NCI-H510A (cell line): ENCODE measurements around the gene DHRS1.
"Not testable (repeated sequence)": the region's sequence is repeated elsewhere in the genome, so short reads cannot be mapped to it uniquely, and the experiment has no call there.

ENCODE experiments used
- DNase-seq: peaks from one replicate; lab custom pipeline; 2025; lab: John Stamatoyannopoulos, UW

DHRS1 gene

DNA sequence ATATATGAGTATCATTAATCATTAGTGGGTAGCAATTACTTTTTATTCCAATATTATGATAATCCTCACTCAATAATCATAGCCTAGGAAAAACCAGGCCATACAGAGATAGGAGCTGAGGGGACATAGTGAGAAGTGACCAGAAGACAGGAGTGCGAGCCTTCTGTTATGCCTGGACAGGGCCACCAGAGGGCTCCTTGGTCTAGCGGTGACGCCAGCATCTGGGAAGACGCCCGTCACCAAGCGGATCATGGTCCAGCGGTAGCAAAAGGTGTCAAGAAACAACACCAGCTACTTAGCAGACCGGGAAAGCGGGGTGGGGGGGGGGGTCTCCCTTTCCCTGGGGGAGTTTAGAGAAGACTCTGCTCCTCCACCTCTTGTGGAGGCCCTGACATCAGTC lies 28.3 kb upstream of the DHRS1 start:
- not testable (repeated sequence) for DNase-seq

DNA sequence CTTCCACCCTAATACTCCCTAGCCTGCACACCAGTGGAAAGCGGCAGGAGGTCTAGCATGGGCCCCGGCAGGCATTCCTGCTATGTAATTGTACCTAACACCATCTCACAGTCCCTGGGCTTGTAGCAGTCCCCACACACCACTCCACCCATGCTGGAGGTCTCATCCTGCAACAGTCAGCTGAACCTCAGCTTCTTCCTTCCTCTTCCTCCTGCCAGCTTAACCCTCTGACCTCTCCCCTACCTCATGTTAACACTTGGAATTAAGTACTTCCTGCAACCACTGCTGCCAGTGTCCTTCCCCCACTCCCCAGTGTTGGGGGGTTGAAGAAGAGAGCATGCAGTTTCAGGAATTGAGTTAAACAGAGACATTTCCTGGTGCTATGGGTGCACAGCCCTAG lies 27.7 kb upstream of the DHRS1 start:
- DNase-seq = no peak

DNA sequence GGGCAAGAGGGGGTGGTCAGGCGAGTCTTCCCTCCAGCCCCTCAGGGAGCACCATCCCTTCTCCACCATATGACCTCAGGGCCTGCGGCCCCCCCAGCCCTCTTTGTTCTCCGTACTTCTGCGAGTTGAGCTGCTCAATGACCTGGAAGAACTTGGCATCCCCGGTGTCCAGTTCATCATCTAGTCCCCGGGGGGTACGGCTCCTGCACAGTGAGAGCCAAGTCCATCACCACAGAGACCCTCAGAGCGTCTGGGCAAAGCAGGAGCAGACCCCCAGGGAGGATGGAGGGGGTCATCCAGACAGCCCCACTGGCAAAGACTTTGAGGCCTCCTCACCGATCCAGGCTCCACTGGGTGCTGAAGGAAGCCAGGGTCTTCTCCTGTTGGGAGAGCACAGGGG lies 26.4 kb upstream of the DHRS1 start:
- no peak for DNase-seq

DNA sequence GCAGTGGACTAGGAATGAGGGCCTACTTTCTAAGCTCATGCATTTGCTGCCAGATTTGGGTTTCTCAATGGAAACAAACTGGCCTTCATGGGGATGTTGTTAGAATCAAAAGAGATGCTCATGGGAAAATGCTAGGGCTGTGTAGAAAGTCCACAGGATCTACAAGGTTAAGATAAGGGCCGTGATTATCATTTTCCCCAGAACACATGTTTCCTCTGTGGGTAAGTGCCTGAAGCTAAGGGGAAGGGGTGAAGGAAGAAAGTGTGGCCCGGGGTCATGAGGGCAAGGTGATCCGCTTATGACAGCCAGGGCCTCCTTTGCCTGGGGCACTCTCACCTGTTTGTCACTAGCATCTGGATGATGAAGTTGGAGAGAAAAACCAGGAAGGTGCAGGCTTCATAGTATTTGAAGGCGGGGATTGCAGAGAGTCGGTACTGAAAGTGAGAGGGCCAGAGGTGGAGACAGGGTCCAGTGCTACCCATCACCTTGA lies 25.5 kb upstream of the DHRS1 start:
- DNase-seq = no peak

DNA sequence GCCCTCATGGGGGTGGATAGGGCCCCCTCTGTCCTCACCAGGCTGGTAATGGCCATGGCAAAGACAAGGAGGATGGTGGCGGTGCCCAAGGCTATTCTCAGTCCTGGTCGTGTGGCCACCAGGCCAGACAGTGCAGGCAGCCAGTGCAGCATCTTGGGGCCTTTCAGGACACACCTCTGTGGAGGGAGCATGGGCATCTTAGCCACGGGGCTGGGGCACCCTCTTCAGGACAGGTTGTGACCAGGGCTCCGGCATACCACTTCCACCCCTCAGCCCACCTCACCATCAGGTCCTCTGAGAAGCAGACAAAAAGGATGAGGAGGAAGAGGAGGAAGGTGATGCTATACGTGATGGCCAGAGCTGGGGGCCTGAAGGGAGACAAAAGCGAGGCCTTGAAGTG lies 24.4 kb upstream of the DHRS1 start:
- DNase-seq = no peak

DNA sequence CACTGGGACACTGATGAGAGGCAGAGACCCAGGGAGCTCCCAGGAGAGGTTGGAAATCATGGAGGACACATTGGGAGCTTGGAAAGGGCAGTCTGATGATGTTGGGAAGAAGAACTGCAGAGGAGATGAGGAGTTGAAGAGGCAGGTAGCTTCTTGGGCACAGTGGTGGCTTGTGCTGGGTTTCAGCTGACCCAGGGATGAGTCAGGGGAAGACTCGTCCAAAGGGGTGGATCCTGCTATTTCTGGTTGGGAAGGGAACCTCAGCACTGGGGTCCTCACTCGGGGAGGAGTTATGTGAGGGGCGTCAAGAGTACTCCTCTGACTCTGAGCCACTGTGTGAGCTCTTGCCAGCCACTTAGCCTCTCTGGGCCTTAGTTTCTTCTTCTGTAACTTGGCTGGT lies 23.8 kb upstream of the DHRS1 start:
- no peak for DNase-seq

DNA sequence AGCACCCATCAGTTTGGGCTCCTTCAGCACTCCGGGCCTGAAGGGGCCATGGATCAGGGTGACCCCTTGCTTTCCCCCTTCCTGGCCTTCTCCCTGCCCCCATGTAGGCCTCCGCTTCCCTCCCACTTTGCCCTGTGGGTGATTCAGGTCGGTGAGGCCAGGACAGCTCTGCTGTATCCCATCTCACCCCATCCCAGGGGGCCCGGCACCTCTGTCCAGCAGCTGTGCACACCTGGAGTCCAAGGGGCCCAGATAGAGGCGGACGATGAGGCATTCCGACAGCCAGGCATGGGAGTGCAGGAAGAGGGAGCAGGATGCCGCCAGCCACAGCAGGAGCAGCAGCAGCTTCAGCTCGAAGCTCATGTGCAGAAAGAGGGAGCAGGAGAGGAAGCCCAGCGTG lies 23.1 kb upstream of the DHRS1 start:
- DNase-seq = no peak

DNA sequence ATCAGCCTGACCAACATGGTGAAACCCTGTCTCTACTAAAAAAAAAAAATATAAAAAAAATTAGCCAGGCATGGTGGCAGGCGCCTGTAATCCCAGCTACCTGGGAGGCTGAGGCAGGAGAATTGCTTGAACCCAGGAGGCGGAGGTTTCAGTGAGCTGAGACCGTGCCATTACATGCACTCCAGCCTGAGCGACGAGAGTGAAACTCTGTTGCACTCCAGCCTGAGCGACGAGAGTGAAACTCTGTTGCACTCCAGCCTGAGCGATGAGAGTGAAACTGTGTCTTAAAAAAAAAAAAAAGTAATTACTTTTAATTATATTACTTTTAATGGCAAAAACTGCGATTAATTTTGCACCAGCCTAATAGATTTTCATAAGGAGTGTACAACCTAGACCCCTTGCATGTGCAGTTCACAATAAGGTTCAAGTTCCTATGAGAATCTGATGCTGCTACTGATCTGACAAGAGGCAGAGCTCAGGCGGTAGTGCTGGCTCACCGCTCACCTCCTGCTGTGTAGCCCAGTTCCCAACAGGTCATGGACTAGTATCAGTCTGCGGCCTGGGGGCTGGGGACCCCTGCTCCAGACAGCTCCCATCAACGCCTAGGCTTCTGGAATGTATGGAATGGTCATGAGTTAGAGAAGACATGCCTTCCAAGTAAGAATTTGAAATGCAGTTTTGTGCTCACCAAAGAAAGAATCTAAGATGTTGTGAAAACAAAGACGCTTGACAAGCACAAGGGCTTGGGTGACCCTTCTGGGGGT lies 21.8 kb upstream of the DHRS1 start:
- DNase-seq = no peak

DNA sequence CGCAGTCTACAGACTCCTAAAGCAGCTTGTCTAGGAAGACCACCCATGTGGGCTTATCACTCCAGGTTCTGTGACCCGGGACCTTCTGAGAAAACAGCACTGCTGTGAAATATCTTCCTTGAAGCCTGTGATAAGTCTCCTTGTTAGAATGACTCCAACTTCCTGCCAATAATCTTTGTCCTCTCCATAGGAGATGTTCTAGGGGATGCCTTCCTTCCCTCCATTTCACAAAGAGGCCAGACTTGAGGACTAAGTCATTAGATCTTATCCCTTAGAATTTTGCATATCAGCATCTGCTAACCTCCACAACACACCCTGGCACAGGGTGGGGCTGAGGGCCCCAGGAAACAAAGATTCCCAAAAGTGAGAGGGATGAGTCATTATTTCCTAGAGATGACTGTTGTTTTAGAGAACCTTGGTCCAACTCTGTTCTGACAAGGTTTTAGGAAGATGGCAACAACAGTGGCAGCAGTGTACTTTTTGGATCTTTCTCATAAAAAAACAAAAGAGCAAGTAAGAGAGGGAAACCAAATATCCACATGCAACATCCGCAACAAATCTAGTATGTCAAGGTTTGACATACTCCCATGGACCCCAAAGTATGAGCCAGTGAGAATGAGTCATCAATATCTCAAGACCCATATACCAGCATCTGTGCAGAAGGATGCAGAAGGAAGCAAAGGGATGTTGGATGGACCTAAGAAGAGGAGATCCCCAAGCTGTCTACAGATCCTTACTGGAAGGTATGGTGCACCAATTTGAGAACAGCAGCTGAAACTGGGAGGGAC lies 17.8 kb upstream of the DHRS1 start:
- no peak for DNase-seq

DNA sequence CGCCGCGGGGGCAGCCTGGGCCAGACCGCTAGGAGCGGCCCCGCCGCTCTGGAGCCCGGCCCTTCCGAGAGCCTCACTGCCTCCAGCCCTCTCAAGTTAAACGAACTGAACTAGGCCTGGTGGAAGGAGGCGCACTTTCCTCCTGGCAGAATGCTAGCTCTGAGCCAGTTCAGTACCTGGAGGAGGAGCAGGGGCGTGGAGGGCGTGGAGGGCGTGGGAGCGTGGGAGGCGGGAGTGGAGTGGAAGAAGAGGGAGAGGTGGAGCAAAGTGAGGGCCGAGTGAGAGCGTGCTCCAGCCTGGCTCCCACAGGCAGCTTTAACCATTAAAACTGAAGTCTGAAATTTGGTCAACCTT lies 17.0 kb upstream of the DHRS1 start:
- DNase-seq = no peak

DNA sequence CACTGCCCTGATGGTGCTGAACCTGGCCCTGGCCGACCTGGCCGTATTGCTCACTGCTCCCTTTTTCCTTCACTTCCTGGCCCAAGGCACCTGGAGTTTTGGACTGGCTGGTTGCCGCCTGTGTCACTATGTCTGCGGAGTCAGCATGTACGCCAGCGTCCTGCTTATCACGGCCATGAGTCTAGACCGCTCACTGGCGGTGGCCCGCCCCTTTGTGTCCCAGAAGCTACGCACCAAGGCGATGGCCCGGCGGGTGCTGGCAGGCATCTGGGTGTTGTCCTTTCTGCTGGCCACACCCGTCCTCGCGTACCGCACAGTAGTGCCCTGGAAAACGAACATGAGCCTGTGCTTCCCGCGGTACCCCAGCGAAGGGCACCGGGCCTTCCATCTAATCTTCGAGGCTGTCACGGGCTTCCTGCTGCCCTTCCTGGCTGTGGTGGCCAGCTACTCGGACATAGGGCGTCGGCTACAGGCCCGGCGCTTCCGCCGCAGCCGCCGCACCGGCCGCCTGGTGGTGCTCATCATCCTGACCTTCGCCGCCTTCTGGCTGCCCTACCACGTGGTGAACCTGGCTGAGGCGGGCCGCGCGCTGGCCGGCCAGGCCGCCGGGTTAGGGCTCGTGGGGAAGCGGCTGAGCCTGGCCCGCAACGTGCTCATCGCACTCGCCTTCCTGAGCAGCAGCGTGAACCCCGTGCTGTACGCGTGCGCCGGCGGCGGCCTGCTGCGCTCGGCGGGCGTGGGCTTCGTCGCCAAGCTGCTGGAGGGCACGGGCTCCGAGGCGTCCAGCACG lies 16.4 kb upstream of the DHRS1 start:
- no peak for DNase-seq

DNA sequence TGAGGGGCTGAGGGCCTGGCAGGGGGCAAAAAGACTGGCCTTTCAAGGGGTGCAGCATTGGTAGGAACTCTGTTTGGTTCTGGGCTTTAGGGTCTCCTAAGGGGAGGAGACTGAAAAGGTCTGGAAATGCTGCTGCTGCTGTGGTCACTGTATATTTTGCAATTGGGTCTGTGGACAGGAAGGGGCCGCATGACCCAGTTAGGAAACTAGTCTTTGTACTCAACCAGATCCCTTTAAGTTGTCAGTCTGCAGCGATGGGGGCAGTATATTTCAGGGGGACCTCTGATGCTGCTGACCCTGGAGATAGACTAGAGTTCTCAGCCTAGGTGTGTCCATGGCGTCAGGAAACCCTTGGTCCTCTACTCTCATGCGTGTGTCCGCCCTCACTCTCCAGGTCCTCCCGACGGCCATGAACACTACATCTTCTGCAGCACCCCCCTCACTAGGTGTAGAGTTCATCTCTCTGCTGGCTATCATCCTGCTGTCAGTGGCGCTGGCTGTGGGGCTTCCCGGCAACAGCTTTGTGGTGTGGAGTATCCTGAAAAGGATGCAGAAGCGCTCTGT lies 15.7 kb upstream of the DHRS1 start:
- no peak for DNase-seq

DNA sequence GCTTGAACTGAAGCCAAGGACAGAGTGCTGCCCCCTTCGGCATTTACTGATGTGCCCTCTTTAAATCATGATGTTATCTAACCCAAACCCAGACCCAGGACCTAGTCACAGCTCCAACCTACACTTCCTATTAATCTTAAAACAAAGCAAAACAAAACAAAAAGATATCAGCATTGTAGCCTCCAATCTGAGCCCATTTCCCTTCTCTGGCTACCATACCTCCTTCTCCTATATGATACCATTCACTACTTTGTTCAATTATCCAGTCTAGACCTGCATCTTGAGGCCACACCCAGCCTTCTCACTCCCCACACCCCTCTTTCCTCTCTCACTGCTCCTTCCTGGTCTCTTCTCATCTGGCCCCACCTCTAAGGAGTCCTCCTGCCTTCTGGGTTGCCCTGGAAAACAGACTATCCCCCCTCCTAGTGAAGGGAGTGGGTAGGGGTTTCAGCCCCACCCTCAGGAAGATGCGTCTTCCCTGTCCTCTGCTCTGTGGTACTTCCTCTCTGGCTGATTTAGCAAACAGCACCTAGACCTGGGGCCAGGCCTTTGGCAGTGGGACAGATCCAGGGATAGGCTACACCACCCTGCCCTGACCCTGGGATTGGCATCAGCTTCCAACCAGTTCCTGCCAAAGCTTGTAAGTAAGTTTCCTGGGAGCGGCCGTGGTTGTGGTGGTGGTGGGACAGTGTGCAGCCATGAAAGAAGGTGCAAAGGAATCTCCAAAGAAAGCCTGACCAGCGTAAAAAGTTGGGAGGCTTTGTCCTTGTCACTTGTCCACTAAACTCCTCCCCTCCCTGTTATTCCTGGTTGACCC lies 15.0 kb upstream of the DHRS1 start:
- DNase-seq = no peak

DNA sequence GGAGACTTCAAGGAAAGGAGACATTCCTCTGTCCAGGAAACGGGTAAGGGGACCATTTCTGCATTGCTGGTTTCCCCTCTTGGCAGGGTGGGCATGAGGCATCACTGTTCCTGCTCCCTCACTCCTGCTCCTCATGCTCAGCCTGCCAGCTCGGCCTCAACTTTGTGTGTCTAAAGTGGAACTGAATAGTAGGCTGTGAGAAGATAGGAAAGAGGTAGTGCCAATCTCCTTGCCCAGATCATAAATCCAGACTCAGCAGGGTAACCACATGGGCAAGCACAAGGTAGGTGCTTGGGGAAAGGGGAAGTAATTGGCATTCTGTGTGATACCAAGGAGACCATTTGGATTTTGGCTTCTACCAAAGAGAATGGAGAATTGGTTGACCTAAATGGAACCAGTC lies 14.3 kb upstream of the DHRS1 start:
- DNase-seq = no peak

DNA sequence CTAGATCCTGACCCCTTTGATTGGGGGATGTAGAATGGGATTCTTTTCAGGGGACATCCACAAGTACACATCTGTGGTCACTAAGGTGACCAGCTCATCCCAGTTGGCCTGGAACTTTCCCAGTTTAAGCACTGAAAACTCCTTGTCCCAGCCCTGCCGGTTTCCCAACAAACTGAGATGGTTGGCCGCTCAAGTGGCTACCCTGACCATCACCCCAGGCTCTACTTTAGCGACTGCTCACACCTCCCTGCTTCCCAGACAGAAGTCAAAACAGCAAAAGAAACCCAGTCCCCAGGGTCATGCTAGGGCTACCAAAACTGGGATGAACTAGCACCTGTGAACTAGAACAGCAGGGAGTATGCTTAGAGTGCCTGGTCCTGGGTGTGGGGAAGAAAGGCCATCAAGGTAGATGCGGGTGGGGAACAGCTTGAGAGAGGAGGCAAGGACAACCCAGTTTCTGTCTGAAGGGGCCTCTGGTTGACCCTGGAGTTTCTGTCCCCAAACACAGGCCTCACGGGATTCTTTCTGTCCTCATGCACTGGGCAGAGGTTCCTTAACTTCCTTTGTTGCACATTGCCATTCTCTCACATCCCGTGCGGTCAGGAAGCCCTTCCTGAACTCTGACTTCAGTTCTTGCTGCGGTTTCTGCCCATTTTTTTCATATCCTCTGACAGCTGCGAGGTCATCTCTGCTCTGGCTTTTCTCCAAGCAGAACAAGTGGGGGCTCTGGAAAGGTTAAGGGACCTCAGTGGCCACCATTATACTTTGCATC lies 13.3 kb upstream of the DHRS1 start:
- no peak for DNase-seq

DNA sequence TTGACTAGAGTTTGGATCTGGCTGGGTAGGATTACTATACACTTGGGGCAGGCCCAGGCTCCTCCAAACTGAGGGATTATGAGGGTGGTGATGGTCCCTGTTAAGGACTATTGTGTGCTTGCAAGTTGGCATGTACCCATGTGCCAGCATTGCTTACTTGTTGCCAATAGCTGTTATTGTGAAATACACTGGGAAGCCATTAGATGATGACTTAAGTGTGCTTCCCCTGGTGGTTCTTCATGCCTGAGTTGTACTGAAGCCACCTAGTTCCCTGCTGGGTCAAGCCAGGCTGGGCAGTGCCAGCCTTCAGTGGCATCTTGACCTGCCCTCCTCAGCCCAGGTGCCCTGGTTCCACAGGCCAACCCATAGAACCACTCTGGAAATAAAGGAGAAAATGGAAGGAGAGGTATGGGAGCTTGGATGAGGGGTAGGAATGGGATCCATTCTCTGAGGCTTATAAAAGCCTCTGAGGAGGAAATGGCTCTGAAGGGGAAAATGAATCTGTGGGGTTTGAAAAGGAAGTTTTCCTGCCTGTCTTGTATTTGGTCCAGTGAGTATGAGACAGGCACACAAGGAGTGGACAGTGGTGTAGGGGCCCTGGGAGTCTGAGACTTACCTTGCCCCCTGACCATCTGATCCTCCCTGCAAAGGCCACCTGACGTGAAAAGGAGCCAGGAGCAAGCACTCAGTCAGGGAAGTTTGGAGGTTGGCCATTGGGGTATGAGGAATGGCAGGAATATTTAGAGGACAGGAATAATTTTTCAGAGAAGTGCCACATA lies 12.4 kb upstream of the DHRS1 start:
- no peak for DNase-seq

DNA sequence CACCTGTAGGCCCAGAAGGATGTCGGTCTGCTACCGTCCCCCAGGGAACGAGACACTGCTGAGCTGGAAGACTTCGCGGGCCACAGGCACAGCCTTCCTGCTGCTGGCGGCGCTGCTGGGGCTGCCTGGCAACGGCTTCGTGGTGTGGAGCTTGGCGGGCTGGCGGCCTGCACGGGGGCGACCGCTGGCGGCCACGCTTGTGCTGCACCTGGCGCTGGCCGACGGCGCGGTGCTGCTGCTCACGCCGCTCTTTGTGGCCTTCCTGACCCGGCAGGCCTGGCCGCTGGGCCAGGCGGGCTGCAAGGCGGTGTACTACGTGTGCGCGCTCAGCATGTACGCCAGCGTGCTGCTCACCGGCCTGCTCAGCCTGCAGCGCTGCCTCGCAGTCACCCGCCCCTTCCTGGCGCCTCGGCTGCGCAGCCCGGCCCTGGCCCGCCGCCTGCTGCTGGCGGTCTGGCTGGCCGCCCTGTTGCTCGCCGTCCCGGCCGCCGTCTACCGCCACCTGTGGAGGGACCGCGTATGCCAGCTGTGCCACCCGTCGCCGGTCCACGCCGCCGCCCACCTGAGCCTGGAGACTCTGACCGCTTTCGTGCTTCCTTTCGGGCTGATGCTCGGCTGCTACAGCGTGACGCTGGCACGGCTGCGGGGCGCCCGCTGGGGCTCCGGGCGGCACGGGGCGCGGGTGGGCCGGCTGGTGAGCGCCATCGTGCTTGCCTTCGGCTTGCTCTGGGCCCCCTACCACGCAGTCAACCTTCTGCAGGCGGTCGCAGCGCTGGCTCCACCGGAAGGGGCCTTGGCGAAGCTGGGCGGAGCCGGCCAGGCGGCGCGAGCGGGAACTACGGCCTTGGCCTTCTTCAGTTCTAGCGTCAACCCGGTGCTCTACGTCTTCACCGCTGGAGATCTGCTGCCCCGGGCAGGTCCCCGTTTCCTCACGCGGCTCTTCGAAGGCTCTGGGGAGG lies 11.3 kb upstream of the DHRS1 start, which contains the start of gene LTB4R:
LTB4R (plus strand) TSS at position 857 of the 959 bp plus-strand sequence. CDS start 4,150 bp downstream, outside the sequence.
- no peak for DNase-seq

DNA sequence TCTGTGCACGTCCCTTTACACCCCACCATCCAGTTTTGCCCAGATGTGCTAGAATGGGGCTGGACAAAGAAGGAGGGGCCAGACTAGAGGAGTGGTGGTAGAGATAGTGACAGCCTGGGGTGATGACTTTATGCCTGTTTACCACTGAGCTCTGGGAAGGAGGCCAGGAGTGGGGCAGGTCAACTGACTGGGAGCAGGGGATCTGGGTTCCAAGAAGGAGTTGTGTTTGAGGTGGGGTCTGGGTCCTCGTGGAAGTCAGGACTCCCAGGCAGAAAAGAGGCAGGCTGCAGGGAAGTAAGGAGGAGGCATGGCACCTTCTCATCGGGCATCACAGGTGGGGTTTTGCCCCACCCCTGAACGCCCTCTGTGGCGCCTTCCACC lies 10.7 kb upstream of the DHRS1 start:
- no peak for DNase-seq
